ENCODE data around the gene HOXC9.

The HOXC9 gene

DNA sequence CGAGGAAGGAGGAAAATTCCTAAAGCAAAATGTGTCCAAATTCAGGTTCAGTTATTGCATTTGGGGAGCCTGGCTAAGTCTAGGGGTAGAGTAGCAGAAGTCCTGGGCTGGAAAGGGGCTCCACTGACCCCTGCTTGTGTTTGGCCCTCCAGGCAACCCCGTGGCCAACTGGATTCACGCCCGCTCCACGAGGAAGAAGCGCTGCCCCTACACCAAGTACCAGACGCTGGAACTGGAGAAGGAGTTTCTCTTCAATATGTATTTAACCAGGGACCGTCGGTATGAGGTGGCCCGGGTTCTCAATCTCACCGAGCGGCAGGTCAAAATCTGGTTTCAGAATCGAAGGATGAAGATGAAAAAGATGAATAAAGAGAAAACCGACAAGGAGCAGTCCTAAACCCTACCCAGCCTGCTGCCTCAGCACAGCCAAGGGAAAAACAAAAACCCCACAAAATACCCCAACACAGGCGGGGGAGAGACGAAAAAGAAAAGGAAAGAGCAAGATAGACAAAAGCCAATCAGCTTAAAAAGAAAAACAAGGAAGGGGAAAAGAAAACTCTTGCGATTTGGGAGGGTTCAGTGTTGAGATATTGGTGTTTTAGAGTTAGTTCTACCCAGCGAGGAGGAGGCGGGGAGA is 2.4 kb downstream of the HOXC9 start:
- DNase-seq (ENCODE audit: low read depth, low spot score), result no peak

DNA sequence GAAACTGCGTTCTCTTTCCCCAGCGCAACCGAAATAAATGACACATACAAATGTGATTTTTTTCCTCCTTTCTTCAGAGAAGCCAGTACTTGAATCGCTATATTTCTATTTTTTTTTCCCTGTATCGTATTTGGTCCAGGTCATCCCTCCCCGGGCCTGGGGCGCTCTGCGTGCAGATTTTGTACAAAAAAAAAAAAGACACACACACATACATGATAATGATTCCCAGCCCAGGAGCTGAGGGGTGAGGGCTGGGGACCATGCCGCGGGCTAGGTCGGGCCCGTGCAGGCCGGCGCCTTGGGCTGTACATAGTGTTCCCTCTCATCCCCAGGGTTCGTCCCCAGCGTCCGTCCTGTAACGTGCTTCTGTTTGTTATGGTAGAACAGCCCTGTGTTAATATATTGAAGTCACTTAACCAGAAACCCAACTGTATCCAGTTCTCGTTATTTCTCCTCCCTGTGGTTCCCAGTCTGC is 3.0 kb downstream of the HOXC9 start:
- DNase-seq (ENCODE audit: low read depth, low spot score), result no peak

DNA sequence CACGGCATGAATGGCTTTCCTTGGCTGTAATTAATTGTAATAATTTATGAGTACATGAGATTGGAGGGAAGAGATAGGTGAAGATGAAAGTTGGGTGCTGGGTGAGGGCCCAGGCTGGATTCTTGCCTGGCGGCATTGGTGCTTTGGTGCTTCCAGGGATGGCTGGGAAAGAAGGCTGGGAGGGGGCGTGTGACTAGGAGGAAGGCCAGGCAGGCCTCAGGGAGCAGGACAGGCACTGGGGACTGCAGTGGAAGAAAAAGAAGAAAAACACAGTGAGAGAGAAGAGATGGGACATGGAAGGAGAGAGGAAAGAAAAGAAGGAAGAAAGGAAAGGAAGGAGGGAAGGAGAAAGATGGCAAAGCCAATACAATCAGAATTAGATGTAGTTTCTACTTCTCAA is 3.7 kb downstream of the HOXC9 start:
- DNase-seq (ENCODE audit: low read depth, low spot score), result no peak

DNA sequence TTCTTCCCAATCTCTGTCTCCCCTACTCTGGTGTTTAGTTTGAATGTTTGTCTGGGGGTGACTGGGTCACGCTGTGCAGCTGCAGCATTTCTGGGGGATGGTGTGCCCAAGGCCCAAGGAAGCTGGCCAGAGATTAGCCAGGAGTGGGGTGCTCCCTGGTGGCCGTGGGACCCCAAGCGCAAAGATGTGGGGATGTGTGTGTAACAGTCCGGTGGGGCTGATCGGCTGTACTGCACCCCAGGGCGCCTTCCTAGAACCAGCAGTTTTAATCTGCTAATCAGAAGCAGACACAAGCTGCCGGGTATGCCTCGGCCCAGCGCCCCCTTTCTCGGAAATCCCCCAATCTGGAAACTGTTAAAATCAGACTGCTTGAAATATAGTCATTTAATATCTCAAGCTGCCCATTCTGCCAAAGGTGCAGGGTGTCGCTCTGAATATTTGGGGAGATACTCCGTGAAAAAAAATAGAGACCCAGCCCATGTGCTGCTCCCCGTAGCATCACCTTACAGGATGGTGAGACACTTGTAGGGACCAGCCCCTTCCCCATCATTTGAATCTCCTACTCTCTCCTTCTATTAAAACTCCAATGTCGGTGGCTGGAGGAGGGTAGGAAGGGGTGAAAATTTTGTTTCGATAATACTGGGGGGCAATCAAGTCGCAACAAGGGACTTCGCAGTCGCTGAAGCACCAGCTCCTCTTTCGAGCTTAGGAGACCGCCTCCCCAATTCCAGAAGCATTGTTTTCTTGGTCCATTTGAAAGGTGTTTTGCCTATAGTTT is 4.3 kb downstream of the HOXC9 start:
- DNase-seq (ENCODE audit: low read depth, low spot score), result no peak

DNA sequence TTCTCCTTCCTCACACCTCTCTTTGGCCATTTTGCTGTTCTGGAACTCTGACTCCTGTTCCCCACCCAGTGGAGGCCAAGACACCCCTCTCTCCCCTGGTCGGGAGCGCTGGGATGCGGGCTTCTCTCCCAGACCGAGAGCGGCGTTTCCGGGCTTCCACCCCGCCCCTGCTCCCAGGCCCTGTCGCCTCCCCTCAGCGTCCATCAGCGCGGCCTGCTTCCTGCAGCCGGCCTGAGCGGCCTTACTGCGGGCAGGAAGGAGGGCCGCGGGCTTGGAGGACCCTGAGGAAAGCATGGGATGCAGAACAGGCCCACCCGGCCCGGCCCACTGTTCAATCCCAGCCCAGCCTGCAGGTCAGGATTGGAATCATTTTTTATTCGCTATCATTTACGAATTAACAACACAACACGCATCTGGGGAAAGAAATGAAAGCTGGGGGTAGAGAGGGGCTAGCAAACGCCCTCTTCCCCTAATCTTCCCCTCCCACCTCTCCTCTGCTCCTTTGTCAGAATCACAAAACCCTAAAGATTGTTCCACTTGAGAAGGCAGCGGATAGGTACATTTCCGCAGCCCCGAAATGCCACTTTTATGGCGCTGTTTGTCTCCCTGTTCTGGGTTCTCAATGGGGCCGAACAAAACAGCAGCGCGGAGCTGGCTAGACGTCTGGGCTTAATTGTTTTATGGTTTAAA is 5.0 kb downstream of the HOXC9 start:
- no peak for DNase-seq (ENCODE audit: low read depth, low spot score)

DNA sequence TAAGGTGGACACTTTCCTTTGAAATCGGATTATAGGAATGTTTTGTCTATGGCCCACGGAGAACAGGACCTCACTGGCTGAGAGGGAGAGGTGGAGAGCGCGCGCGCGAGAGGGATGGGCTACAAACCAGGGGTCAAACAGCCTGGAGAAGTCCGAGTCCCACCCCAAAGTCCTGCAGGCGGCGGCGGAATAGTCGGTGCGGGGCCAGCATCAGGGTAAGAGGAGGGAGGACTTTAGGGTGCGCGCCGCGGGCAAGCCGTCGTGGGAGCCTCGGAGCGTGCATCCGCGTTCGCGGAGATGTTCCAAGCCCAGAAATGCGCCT is 5.5 kb downstream of the HOXC9 start:
- no peak for DNase-seq (ENCODE audit: low read depth, low spot score)

DNA sequence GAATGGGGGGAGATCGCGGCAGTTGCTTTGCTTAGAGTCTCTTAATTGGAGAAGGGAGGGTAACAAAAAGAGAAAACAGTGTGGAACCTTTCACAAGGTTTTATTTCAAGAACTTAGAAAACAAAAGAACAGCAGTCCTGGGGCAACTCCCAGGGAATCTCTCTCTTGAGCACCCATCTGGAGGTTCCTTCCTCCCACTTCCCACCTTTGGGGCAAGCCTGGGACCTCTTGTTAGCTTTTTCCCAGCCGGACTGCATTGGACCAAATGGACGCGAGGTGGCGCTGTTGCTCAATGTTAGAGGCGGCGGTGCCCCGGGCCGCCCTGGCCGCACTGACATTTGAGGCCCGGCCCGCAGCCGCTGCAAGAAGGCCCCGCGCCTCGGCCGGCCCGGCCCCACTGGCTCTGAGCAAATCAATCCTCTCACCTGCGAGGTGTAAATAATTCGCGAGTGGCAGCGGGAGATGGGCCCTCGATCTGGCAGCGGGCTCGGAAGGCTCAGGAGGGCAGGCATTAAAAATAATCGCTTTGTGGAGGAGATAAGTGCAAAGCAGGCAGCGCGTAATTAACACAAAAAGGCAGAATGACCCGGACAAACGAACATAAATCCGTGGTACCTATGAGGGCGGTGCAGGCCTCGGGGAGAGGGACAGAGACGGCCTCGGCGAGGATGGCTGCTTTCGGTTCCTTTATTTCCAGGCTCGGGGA is 6.0 kb downstream of the HOXC9 start:
- DNase-seq (ENCODE audit: low read depth, low spot score), result peak; percentile 75

DNA sequence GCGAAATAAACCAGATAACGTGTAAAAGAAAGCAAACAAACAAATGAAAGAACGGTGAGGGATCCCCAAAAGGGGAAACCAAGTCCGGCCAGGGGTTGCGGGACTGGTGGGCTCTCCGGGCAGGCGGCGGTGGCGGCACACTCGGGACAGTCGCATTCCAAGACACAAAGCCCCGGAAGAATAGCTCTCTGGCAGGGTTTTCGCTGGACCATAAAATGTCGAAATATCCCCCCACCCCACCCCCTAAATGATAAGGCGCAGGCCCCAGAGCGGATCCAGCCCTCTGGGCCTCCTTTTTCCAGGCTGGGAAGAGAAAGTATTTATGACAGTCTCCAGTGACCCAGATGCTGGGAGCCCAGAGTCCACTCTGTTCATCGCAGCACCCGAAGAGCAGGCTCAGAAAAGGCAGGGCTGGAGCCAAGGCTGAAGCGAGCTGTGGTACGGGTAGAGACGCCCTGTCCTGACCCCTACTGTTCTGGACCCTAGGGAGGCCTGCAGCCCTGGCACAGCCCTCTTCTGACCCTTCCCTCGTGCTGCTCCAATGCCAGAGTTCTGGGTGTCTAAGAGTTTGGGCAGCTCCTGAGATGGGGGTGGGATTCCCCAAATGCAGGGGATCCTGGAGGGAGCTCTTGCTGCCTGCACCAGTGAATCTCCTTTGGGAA is 6.7 kb downstream of the HOXC9 start:
- no peak for DNase-seq (ENCODE audit: low read depth, low spot score)

DNA sequence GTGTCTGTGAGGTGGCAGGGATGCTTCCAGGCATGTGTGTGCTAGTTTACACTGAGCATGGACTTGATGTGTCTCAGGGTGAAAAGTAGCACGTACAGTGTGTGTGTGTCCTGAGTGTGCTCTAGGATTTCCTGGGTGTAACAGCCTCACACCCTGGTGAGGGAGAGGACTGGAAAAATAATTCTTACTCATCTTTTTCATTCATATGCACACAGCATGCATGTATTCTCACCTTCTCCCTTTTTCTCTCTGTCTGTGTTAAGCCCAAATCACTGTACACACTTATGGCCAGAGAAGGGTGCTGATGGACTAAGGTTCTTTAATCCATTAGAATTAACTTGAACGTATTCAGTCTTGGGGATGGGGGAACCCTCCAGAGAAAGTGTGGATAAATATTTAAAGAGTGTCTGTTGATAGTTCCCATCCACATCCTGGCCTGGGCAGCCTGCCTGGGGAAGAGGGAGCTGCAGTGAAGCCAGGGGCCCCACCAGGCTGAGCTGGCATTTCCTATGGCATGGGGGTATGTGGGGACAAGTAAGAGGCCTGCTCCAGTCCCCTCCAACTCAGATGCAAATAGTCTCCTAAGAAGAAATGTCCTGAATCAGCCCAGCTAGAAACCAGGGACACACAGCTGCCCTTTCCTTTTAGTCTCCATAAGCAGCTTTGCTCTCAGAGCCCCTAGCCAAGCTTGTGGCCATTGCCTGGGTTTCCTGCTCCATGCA is 7.7 kb downstream of the HOXC9 start:
- no peak for DNase-seq (ENCODE audit: low read depth, low spot score)

DNA sequence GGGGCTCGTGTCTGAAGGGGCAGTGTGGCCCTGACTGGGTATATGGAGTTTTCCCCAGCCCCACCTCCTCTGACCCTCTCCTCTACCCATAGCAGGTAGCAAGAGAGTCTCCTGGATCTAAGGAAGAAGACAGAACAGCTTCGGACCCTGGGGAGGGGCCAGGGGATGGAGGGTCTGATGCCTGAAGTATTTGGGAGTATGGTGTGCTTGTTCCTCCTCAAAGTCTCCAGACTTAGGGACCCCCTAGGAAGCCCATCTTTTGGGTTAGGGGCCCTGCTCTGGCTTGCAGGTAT is 8.2 kb downstream of the HOXC9 start:
- DNase-seq (ENCODE audit: low read depth, low spot score), result no peak

DNA sequence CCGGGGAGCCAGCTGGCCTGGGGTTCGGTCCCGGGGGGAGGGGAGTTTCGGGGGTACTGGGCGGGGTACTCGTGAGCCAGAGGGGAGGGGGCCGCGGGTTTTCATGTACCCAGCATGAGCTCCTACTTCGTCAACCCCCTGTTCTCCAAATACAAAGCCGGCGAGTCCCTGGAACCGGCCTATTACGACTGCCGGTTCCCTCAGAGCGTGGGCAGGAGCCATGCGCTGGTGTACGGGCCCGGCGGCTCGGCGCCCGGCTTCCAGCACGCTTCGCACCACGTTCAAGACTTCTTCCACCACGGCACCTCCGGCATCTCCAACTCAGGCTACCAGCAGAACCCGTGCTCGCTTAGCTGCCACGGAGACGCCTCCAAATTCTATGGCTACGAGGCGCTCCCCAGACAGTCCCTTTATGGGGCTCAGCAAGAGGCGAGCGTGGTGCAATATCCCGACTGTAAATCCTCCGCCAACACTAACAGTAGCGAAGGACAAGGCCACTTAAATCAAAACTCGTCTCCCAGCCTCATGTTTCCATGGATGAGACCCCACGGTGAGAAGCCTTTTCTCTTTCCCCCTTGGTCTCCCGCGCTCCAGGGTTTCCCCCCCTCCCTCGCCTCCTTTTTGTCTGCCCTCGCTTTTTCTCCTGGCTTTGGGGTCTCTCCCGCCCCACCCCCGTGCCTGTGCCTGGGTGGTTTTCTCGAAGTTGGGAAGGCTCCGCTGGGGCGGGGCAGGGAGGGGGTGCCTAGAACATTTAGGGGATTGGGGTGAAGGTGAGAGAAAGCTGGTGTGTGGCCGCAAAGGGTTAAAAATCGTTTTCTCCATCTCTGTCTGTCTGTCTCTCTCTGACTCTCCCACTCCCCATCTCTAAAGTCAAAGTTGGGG is 9.5 kb downstream of the HOXC9 start:
- no peak for DNase-seq (ENCODE audit: low read depth, low spot score)

DNA sequence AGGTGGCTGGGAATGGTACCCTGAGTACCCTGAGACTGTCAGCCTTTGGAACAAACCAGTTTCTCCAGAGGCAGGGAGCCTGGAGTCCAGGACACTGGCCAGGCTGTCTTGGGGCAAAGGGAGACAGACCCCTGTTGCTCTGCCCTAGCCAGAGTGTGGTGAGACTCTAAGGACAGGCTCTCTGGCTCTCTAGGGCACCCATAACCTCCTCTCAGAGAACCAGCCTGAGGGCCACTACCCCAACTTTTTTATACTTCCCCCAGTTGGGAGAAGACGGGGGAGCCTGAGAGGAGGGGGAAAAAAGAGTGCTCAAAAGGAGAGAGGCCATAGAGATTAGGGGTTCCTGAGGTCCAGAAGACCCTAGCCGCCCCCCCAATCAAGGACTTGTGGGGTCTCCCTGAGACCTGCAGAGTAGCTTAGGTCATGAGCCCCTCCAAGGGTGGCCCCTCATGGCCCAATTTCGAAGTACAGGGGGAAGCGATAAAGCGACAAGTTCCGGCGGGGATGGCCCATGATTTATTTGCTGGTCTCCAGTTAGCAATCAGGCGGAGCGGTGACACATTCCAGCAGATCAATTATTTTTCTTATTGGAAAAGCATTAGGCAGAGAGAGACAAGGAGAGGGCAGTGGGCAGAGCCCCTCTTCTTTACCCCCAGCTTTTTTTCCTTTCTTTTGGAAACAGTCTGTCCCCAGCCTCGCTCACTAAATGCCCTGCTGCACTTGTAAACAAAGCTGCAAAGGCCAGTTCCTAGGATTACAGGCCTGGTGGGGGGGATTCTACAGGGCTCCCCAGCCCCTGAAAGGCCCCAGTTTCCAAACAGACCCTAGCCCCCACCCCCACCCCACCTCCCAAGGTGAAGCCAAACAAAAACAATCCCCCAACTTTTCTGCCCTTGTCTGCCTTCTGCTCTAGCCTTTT is 10.4 kb downstream of the HOXC9 start:
- DNase-seq (ENCODE audit: low read depth, low spot score), result no peak

DNA sequence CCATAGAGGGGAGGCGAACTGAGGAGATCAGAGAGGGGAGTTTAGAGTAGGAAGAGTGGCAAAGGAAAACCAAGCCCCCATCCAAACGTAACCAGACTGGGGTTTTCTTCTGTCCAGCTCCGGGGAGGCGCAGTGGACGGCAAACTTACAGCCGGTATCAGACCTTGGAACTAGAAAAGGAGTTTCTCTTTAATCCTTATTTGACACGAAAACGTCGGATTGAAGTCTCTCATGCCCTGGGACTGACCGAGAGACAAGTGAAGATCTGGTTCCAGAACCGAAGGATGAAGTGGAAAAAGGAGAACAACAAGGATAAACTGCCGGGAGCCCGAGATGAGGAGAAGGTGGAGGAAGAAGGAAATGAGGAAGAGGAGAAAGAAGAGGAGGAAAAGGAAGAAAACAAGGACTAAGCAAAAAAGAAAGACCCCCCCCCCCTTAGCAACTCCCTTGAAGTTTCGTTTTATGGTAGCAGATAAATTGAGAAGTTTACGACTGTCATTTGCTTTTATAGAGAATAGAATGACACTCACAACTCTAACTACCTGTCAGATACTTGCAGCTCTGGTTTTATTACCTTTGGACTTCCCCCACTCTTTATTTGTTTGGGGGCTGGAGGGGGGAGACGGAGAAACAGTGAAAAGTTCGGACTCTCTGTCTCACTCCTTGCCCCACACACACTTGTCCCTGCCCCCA is 11.2 kb downstream of the HOXC9 start:
- no peak for DNase-seq (ENCODE audit: low read depth, low spot score)

DNA sequence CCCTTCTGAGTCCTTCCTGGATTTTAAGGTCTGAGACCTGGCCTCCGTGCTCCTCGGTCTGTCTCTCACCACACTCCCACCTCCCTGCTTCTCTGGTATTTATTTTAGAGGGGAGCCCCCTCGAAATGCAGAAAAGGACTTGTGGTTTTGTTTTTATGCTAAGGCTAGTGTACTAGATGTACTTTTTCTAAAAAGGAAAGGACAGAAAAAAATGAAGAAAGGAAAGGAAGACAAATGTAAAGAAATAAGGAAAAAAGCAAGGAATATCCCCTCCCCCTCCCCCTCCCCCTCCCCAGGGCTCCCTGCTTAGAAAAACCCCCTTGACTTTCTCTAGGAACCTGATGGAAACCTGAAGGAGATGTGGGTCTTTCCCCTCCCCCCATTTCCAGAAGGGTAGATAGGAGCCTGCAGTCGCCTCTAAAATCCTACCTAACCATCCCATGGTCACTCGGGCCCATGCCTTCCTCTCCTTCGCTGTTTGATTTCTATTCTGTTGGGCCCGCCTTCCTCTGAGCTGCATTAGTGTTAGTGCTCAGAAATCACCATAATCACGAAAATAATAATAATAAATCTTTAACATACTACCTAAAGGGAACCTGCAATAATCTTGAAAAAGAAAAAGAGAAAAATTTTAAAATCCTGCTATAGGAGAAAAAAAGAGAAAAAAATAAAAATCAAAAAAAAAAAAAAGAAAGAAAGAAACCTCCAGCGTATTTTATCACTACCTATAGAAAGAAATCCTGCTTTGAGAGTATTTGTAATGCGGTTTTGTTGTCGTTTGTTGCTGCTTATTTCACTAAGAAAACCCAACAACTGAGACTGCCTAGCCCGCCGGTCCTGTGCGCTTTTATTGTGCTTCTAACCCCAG is 11.9 kb downstream of the HOXC9 start:
- DNase-seq (ENCODE audit: low read depth, low spot score), result no peak

DNA sequence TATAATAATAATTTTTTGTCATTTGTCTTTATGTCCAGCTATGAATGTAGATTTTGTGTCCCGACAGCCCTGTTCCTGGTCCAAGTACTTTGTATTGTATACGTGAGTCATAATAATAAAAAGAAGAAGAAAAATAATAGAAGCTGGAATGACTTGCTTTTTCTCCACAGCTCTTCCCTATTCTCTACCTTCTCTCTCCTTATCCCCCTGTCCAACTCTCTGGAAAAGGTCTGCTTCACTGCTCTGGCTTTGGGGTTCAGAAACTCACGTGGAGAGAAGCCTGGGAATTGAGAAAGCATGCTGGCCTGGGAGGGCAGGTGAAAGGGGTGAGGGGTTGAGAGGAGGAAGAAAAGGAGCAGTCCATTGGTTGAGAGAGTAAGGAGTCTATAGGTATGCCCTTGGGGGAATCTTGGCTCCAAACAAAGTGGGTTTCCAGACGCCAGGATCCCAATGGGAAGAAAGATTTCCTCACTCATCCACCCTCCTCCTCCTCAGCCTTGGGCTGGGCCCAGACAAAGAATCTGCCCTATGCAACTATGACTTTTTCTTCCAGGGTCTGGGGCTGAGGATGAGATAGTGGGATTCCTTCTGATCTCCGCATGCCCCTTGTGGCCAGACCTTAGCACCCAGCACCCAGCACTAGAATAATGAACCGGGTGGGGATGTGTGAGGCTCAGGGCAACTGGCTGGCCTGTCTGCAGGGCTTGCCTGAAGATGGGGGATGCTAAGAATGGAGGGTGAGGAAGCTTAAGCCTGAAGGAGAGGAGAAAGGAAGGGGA is 12.9 kb downstream of the HOXC9 start:
- no peak for DNase-seq (ENCODE audit: low read depth, low spot score)

DNA sequence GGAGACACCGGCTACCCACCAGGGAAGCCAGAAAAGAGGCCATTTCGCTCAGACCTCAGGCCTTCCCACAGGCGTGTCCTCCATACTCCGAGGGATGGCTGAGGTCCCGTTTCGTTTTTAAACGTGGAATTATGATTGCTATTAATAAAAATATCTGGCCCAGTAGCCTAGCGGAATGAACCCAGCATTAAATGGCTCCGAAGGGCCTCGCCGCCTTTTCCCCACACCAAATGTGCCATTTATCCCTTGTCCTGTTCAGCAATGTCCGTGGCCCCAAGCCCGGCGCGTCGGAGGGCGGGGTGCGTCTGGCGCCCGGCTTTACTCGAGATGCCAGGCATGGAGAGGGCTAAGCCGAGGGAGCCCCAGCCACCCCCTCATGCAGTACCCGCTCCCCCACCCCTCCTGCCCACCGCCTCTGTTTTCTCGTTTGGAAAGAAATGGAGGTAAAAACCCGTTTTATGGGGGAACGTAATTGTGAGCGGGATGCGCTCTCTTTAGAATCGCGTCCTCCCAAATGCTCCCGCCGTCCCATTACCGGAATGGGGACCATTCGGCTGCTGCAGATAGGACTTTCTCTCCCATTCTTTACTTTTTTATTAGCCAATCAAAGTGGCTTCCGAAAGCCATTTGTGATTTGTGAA is 14.5 kb downstream of the HOXC9 start:
- no peak for DNase-seq (ENCODE audit: low read depth, low spot score)
